OCI-LY1 (cell line): ENCODE measurements around the gene CELSR1.

Experiments used
- CTCF ChIP-seq: fragments of 200-600 bp; sonication (generic), shearing (Covaris generic); IDR thresholded peaks from 2 replicates; pipeline ENCODE4 v1.5.1; 2017; ENCODE audit warnings: mild to moderate bottlenecking, antibody characterized with exemption, low read length, moderate library complexity, mixed read lengths
- EZH2 ChIP-seq: fragments of 200-600 bp; sonication (generic), shearing (Covaris generic); IDR thresholded peaks from 2 replicates; pipeline ENCODE4 v1.8.0; 2017; ENCODE audit warnings: borderline replicate concordance, mixed run types, mild to moderate bottlenecking, antibody characterized with exemption, low read length, moderate library complexity, mixed read lengths

GRCh38 chr22:46511151-46512038 lies 26.0 kb downstream of the CELSR1 start:
- TF ChIP-seq CTCF (no peak), EZH2 (no peak)
